Activated CD4-positive, alpha-beta T cell treated with anti-CD3 and anti-CD28 coated beads, Interleukin-2, amount 50 U/mL, for 4 hours (primary cell): ENCODE measurements around the gene CLCNKA.
"Not testable (repeated sequence)": the region's sequence is repeated elsewhere in the genome, so short reads cannot be mapped to it uniquely, and the experiment has no call there.

Experiments used
- DNase-seq, 2 experiments: peaks; one replicate each; pipeline ENCODE4 v3.0.0-alpha.2; 2020

CLCNKA gene

GRCh38 chr1:15998929-15999328, 22.9 kb upstream of the CLCNKA start:
- DNase-seq: no peak

- not testable (repeated sequence) for DNase-seq
Measured at GRCh38 chr1:16001274-16001673, 20.6 kb upstream of the CLCNKA start.

GRCh38 chr1:16005597-16005996, 16.2 kb upstream of the CLCNKA start:
- no peak for DNase-seq

- no peak for DNase-seq
Measured at GRCh38 chr1:16006010-16006409, 15.8 kb upstream of the CLCNKA start.

- DNase-seq: no peak
Measured at GRCh38 chr1:16006552-16007485, 15.0 kb upstream of the CLCNKA start.

- DNase-seq: no peak
Measured at GRCh38 chr1:16007671-16008341, 14.0 kb upstream of the CLCNKA start.

GRCh38 chr1:16009030-16009460, 12.8 kb upstream of the CLCNKA start:
- peak; percentile 68 to 70 for DNase-seq

- DNase-seq: no peak
Measured at GRCh38 chr1:16009678-16010077, 12.2 kb upstream of the CLCNKA start.

- no peak for DNase-seq
Measured at GRCh38 chr1:16010837-16011236, 11.0 kb upstream of the CLCNKA start.

- DNase-seq: no peak
Measured at GRCh38 chr1:16011936-16012589, 9.8 kb upstream of the CLCNKA start.

- peak; percentile 16 to 28 for DNase-seq
Measured at GRCh38 chr1:16012590-16013219, 9.1 kb upstream of the CLCNKA start.

- DNase-seq: peak; percentile 48 to 49
Measured at GRCh38 chr1:16013220-16013907, 8.5 kb upstream of the CLCNKA start.

GRCh38 chr1:16013908-16014258, 8.0 kb upstream of the CLCNKA start:
- DNase-seq: no peak

- DNase-seq: no peak
Measured at GRCh38 chr1:16014509-16015482, 7.0 kb upstream of the CLCNKA start.

- DNase-seq: no peak
Measured at GRCh38 chr1:16015491-16015890, 6.3 kb upstream of the CLCNKA start.

- DNase-seq: no peak
Measured at GRCh38 chr1:16015960-16016901, 5.6 kb upstream of the CLCNKA start.

- no peak for DNase-seq
Measured at GRCh38 chr1:16017076-16017460, 4.8 kb upstream of the CLCNKA start.

- DNase-seq: no peak
Measured at GRCh38 chr1:16017461-16018303, 4.2 kb upstream of the CLCNKA start, which contains the start of gene HSPB7. TSS of gene HSPB7 (minus strand) at chr1:16018043. CDS start at chr1:16017963, 80 bp downstream.

- DNase-seq: no peak
Measured at GRCh38 chr1:16018308-16018707, 3.5 kb upstream of the CLCNKA start.
